Stimulated activated CD8-positive, alpha-beta memory T cell treated with anti-CD3 and anti-CD28 coated beads, Interleukin-7, amount 100 ng/mL, for 4 hours (primary cell): ENCODE data around the gene GLB1L3.
"Not testable (repeated sequence)": the region's sequence is repeated elsewhere in the genome, so short reads cannot be mapped to it uniquely, and the experiment has no call there.

Experiments
- DNase-seq, 2 donors: peaks; one replicate each; pipeline ENCODE4 v3.0.0-alpha.2; 2020; ENCODE audit warnings: low read depth in 2 of 2

GLB1L3 gene

DNA sequence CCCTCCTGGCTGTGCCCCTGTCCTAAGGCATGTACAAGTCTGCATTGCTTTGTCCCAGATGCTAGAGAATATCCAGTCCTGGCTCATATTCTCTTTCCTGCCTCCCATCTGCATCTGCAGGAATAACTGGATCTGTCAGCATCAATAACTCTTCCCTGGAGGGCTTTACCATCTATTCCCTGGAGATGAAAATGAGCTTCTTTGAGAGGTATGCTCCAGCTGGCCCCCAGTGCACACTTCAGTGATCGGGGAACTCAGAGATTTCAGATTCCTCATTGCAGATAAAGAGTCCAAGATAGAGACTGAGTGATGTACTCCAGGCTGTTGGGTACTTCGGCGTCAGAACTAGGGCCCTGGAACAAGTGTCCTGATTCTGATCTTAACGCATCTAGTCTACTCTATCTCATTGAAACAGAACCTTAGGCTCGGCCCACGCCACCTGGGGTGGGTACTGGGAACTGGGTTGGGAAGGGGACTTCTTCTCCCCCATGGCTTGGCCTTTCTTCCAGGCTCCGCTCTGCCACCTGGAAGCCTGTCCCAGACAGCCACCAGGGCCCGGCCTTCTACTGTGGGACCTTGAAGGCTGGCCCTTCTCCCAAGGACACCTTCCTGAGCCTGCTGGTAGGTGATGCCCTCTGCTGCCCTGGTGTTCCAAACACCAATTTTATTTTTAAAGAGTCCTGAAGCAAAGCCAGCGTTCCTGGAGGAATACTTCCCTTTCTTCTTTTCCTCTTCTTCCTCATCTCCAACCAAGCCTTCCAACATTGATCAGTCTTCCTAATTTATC, 37.8 kb downstream of the GLB1L3 start:
- DNase-seq: no peak

DNA sequence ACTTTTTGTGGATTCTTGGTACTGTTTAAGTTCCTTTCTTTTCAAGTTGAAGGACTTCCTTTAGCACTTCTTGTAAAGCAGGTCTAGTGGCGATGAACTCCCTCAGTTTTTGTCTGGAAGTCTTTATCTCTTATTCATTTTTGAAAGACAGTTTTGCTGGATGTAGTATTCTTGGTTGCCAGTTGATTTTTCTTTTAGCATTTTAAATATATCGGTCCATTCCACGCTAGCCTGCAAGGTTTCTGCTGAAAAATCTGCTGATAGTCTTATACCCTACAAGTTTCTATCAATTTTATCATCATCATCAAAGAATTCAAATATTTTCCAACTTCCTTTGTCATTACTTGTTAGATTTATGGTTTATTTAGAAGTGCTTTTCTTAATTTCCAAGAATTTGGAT, 40.9 kb downstream of the GLB1L3 start:
- DNase-seq: no peak

DNA sequence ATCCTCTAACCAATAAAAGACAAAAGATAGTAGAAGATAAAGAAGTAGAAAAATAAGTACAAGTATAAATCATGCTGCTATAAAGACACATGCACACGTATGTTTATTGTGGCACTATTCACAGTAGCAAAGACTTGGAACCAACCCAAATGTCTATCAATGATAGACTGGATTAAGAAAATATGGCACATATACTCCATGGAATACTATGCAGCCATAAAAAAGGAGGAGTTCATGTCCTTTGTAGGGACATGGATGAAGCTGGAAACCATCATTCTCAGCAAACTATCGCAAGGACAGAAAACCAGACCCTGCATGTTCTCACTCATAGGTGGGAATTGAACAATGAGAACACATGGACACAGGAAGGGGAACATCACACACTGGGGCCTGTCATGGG, 45.2 kb downstream of the GLB1L3 start:
- DNase-seq: not testable (repeated sequence)

- no peak for DNase-seq
Measured at GRCh38 chr11:134322553-134322952, 46.4 kb downstream of the GLB1L3 start.

- no peak for DNase-seq
Measured at GRCh38 chr11:134328433-134328832, 52.3 kb downstream of the GLB1L3 start.

DNA sequence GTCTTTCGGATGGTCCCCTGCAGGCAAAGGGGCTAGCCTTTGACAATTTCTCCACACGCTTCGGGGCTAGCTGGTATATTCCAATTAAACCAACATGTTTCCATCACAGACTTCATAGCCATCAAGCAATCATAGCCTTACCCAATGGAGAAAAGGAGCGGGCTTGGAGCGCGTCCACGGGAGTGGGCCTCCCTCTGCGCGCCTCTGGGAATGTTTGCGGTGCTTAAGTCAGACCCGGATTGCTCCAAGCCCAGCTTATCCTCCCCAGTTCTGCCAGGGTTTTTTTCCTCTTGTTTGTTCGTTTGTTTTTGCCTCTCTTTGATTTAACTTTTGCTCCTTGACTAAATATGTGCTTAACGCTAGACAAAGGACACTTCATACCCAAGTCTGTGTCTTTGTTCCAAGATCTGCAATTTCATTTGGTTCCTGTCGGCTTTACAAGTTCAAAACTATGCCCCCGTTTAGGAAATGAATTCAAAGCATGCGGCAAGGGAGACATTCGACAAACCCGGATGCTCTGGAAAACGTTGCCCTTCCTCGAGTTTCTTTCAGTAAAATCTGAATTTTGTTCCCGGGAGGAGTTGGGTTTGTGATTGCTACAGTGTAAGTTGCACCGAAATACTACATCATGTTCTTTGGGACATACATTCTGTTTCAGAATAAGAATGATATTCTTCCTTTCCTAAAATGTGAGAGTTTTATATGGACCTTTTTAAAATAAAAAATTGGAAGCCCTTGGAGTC, 54.6 kb downstream of the GLB1L3 start:
- DNase-seq: no peak

DNA sequence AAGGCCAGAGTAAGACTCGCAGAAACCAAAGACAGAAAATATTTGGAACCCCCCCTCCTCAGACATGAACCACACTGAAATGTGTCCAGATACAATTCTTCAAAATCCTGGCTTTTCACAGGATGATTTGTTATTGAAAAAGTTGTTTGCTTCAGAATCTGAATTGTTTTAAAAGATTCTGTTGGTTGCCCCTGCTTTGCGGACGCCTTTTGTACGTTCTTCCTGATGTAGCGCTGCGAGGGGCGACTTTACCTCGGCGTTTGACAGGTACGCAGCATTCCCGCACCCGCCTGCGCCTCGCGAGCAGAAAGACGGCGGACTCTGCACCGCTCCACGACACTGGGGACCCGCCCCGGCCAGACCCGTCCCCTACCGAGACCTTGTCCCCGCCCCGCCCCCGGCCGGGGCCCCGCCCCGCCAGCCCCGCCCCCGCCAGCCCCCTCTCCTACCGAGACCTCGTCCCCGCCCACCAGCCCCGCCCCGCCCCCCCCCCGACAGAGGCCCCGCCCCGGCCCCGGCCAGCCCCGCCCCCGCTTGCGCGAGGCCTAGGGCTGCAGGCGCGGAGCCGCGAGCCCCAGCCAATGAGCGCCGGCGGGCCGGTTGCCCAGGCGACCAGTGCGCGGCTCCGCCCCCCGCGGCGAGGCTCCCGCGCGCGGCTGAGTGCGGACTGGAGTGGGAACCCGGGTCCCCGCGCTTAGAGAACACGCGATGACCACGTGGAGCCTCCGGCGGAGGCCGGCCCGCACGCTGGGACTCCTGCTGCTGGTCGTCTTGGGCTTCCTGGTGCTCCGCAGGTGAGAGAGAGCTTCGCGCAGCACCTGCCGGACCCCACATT, 55.4 kb downstream of the GLB1L3 start, which contains the start of gene GLB1L2:
Gene GLB1L2, plus strand, starts transcription at position 635 of the 835 bp plus-strand sequence. Its CDS starts 74 bp downstream, at position 709.
- peak; percentile 51 to 75 for DNase-seq

DNA sequence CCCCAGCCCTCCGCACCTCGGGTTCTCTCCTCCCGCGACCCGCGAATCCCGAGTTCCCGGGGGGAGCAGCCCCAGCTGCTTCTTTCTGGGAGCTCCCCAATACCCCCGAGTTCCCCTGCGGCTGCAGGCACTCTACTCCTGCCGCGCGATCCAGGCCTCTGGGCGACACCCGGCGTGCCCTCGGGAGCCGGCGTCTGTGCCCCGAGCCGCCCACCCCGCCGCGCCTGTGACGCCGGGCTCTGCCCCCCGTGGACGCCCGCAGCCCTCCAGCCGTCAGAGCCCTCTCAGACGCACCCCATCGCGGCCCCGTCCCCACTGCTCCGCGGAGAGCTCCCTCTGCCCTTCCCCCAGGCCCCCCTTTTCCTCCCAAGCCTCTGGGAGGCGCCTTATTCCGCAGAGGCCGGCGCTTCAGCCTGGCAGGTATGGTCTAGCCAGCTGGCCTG, 56.0 kb downstream of the GLB1L3 start:
- peak in 1 of 2 donors; percentile 17 for DNase-seq

DNA sequence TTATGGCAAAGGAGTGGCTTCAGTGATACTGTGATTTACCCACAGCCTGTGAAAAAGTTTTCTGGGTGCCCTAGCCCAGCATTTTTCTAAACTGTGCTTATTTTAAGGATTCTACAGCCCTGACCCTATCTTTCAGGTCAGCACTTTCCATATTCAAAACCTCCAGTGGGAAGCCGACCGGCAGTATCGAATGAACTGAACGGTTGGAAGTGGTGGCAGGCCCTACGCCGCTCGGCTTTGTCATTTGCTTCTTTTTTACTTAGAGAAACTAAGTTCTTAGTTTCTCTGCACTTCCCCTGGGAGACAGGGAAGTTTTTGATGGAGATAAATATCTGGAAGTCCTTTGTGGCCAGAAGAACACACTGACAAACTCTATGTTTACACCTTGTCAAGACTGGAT, 56.6 kb downstream of the GLB1L3 start:
- no peak for DNase-seq

- no peak for DNase-seq
Measured at GRCh38 chr11:134333312-134333711, 57.1 kb downstream of the GLB1L3 start.

DNA sequence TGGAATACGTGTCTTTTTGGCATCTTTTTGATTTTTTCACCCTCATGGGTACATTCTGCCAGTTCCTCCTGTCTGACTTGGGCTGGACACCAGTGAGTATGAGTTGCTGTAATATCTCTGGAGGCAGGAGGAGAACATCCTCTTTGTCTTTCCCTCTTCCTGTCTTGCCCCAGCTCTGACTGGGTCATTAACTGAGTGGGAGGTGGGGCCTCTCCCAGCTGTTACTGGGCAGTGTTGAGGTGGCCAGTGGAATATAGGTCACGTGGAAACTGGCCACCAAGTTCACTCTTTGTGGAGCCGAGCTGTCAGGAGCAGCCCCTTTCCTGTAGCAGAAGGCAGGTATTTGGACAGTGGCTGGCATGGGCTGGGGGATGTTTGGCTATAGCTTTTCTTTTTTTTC, 57.8 kb downstream of the GLB1L3 start:
- DNase-seq: no peak

GRCh38 chr11:134334796-134335571, 58.8 kb downstream of the GLB1L3 start:
- DNase-seq: no peak

DNA sequence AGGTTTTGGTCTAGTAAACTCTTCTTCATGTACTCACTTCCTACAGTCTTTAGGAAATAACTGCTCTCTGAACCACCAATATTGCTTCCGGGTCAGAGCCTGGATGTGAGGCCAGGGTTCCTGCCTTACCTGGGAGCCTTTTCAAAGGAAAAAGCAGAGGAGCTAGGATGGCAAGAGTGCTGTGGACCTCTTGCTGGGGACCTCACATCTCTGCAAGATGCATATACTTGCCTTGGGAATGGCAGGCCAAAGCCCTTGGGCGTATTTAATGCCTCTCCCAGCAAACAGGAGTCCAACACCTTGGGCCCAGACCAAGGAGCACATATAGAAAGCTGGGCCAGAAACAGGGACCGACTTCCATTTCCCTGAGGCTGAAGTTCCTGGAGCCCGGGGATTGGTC, 60.9 kb downstream of the GLB1L3 start:
- no peak for DNase-seq

DNA sequence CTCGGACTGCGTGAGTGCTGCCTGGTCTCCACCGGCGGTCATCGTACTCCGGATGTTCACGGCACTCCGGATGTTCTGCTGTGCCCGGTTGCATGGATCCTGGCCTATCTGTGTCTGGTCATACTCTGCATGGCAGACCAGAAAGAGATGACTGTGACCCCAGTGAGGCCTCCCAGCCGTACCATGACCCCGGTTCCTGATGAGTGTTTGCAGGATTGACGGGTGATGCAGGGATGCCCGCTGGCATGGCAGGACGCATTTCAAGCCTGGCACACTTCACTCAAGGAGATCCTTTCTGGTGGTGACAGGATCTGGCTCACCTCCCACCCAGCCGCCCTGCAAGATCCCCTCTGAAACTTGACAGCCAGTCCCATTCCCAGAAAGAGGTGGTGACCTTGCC, 61.9 kb downstream of the GLB1L3 start:
- DNase-seq: no peak

DNA sequence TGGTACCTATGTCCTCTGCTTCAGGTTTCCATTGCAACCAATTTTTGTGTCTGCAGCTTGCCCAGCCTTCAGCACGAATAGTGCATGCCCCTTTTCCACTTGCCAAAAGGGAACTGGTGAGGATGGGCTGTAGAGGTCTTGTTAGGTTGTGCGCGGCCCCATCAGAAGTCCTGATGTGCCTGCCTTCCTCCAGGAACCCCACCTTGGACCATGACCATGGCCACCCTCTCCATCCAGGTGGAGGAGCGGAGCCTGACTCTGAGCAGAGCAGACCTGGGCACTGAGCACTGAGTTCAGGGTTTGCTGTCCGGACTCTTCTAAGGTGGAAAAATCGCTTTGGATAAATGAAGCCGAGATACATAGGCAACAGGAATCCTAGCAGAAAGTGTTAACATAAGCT, 62.5 kb downstream of the GLB1L3 start:
- DNase-seq: no peak

DNA sequence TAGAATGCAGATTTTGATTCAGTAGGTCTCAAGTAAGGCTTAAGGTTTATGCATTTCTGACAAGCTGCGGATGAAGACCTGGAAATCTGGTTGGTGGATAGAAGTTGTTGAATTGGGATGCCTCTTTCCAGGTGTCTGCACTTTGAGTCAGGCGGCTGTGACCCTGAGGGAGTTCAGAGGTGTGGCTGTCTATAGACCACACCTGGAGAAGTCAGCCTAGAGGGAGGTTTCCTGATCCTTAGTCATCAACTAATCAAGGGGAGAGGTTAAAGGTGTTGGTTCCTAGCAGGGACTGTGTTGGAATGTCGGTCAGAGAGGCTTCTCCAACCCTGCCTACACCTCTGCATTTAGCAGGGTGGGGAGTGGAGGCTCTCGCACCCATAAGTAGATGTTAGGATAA, 63.6 kb downstream of the GLB1L3 start:
- no peak for DNase-seq

DNA sequence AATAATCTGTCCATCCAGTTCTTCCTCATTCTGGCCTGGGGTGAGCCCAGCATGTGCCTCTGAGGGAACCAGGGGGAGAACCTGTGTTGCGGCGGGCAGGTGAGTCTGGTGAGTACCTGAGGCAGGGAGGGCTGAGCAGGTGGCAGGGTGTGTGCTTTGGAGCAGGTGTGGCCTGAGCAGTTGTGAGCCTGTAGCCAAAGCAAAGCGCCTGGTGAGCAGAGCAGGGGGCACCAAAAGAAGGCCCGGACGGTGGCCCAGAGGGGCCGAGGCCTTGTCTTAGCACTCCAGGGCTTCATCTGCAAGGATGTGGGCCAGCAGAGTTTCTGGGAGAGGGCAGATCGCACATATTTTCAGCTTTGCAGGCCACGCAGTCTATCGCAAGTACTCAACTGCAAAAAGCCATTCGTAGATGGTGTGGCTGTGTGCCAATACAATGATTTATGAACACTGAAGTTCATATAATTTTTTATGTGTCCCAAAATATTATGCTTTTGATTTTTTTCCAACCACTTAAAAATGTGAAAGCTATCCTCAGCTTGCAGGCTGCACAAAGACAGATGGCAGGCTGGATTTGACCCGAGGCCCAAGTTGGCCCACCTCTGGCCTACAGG, 64.3 kb downstream of the GLB1L3 start:
- no peak for DNase-seq

GRCh38 chr11:134341805-134342571, 65.8 kb downstream of the GLB1L3 start:
- no peak for DNase-seq

GRCh38 chr11:134342572-134343340, 66.6 kb downstream of the GLB1L3 start:
- DNase-seq: no peak
